HEK293T (cell line): ENCODE results near the gene TIAM1.

Experiments
- BHLHE40 ChIP-seq: fragments of 450-650 bp; IDR thresholded peaks from 2 replicates; pipeline ENCODE4 v1.6.1; 2016; ENCODE audit warnings: mild to moderate bottlenecking, moderate library complexity, borderline replicate concordance
- ELF4 ChIP-seq: fragments of 450-650 bp; IDR thresholded peaks from 2 replicates; pipeline ENCODE4 v1.6.1; 2017; ENCODE audit warnings: antibody characterized with exemption
- FOXK2 ChIP-seq: fragments of 450-650 bp; IDR thresholded peaks from 2 replicates; pipeline ENCODE4 v1.6.1; 2016; ENCODE audit warnings: mild to moderate bottlenecking
- FOXM1 ChIP-seq: fragments of 450-650 bp; IDR thresholded peaks from 2 replicates; pipeline ENCODE4 v1.6.1; 2017; ENCODE audit warnings: mild to moderate bottlenecking, borderline replicate concordance
- HDGF ChIP-seq: fragments of 450-650 bp; IDR thresholded peaks from 2 replicates; pipeline ENCODE4 v1.6.1; 2017; ENCODE audit warnings: antibody characterized with exemption, borderline replicate concordance
- L3MBTL2 ChIP-seq: fragments of 450-650 bp; conservative IDR thresholded peaks from 2 replicates; pipeline ENCODE4 v1.6.1; 2016; ENCODE audit warnings: mild to moderate bottlenecking
- LEF1 ChIP-seq: fragments of 450-650 bp; IDR thresholded peaks from 2 replicates; pipeline ENCODE4 v1.6.1; 2017; ENCODE audit warnings: mild to moderate bottlenecking, borderline replicate concordance
- SP1 ChIP-seq: fragments of 450-650 bp; IDR thresholded peaks from 2 replicates; pipeline ENCODE4 v1.6.1; 2017
- TF ChIP-seq, protein P1 (sequence below): fragments of 450-650 bp; IDR thresholded peaks from 2 replicates; pipeline ENCODE4 v1.6.1; 2016

DNA sequence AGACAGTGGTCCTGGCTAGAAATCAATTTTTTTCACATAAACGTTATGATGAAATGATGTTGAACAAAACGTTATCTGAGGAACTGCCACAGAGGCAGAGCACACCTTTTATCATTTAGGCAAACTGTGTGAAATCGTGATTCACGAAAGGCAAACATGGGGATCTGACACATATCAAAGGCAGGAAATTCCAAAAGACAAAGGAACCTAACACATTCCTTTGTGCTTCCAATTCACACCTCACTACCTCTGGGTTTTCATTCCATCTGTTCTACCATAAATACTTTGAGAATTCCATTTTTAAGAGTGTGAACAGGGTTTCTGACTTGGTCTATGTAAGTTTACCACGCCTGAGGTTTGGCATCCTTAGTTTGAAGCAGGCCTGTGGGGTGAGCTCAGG lies 186.3 kb downstream of the TIAM1 start:
- TF ChIP-seq ELF4 (no peak), L3MBTL2 (no peak), FOXM1 (no peak), BHLHE40 (no peak), SP1 (no peak), FOXK2 (no peak), HDGF (no peak), LEF1 (no peak)
- TF ChIP-seq, protein P1, sequence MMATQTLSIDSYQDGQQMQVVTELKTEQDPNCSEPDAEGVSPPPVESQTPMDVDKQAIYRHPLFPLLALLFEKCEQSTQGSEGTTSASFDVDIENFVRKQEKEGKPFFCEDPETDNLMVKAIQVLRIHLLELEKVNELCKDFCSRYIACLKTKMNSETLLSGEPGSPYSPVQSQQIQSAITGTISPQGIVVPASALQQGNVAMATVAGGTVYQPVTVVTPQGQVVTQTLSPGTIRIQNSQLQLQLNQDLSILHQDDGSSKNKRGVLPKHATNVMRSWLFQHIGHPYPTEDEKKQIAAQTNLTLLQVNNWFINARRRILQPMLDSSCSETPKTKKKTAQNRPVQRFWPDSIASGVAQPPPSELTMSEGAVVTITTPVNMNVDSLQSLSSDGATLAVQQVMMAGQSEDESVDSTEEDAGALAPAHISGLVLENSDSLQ, result no peak
